Effector memory CD4-positive, alpha-beta T cell (primary cell): Measurements from ENCODE around the gene KRT14.

Source experiments
- DNase-seq, 3 donors: peaks; one replicate each; pipeline ENCODE4 v3.0.0-alpha.2; 2020
- H3K27ac ChIP-seq: 2 replicates; pipeline ENCODE4 v1.7.0; 2013; ENCODE audit warnings: mild to moderate bottlenecking, low read length, moderate library complexity; ENCODE audit not compliant: insufficient read depth, poor library complexity, severe bottlenecking
- H3K27me3 ChIP-seq: replicated peaks from 2 replicates; pipeline ENCODE4 v1.7.0; 2013; ENCODE audit warnings: mild to moderate bottlenecking, low read length; ENCODE audit not compliant: insufficient read depth, control insufficient read depth, poor library complexity, severe bottlenecking
- H3K36me3 ChIP-seq: 2 replicates; pipeline ENCODE4 v1.7.0; 2013; ENCODE audit warnings: mild to moderate bottlenecking, low read length, moderate library complexity; ENCODE audit not compliant: control insufficient read depth, insufficient read depth
- H3K4me1 ChIP-seq: 2 replicates; pipeline ENCODE4 v1.7.0; 2013; ENCODE audit warnings: low read length, mild to moderate bottlenecking; ENCODE audit not compliant: control insufficient read depth, insufficient read depth, poor library complexity, severe bottlenecking
- H3K4me3 ChIP-seq: 2 replicates; pipeline ENCODE4 v1.7.0; 2013; ENCODE audit warnings: low read length, low read depth, mild to moderate bottlenecking; ENCODE audit not compliant: insufficient read depth, poor library complexity, severe bottlenecking
- H3K9me3 ChIP-seq: 2 replicates; pipeline ENCODE4 v1.7.0; 2013; ENCODE audit warnings: mild to moderate bottlenecking, low read length, moderate library complexity; ENCODE audit not compliant: control insufficient read depth

KRT14 gene

GRCh38 chr17:41600318-41600717 lies 13.6 kb upstream of the KRT14 start:
- no peak overlapping the region for H3K27ac ChIP-seq
- DNase-seq: no peak
- H3K4me1 ChIP-seq: no peaks in the 10 kb centered on the region
- H3K36me3 ChIP-seq: no peaks in the 10 kb centered on the region
- no peaks in the 10 kb centered on the region for H3K27me3 ChIP-seq
- no peaks in the 10 kb centered on the region for H3K9me3 ChIP-seq
- H3K4me3 ChIP-seq: no peak overlapping the region

GRCh38 chr17:41599680-41600079 lies 13.0 kb upstream of the KRT14 start:
- no peaks in the 10 kb centered on the region for H3K27me3 ChIP-seq
- no peaks in the 10 kb centered on the region for H3K4me1 ChIP-seq
- no peaks in the 10 kb centered on the region for H3K36me3 ChIP-seq
- no peak overlapping the region for H3K27ac ChIP-seq
- H3K9me3 ChIP-seq: no peaks in the 10 kb centered on the region
- no peak overlapping the region for H3K4me3 ChIP-seq
- no peak for DNase-seq

GRCh38 chr17:41595585-41595984 lies 8.9 kb upstream of the KRT14 start:
- H3K36me3 ChIP-seq: no peaks in the 10 kb centered on the region
- DNase-seq: no peak
- H3K4me1 ChIP-seq: no peaks in the 10 kb centered on the region
- peaks cover 4% of the 10 kb centered on the region for H3K27me3 ChIP-seq
- no peaks in the 10 kb centered on the region for H3K9me3 ChIP-seq
- no peak overlapping the region for H3K27ac ChIP-seq
- no peak overlapping the region for H3K4me3 ChIP-seq

DNA sequence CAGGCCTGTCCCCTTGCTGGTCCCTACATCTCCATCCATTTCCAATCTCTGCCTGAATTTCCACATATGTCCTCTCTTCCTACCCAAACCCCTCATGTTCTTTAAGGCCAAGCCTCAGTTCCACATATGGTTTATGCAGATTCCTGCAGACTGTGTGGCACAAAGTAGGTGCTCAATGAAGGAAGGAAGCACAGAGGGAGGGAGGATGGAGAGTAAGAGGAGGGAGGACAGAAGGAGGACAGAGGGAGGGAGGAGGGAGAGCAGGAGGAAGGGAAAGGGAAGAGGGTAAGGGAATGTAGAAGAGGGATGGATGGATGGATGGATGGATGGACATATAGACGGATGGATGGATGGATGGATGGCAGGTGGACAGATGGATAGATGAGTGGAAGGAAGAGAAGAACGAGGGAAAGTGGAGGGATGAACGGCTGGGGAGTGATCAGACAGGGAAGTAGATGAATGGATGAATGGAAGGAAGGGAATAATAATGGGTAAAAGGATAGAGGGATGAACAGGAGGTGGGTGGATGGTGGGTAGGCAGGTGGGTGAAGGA lies 7.7 kb upstream of the KRT14 start:
- no peaks in the 10 kb centered on the region for H3K36me3 ChIP-seq
- no peak overlapping the region for H3K27ac ChIP-seq
- peaks cover 4% of the 10 kb centered on the region for H3K27me3 ChIP-seq
- no peak for DNase-seq
- no peak overlapping the region for H3K4me3 ChIP-seq
- H3K4me1 ChIP-seq: no peaks in the 10 kb centered on the region
- H3K9me3 ChIP-seq: no peaks in the 10 kb centered on the region

GRCh38 chr17:41593306-41593981 lies 6.7 kb upstream of the KRT14 start:
- Histone ChIP-seq H3K4me1 (no peaks in the 10 kb centered on the region), H3K36me3 (no peaks in the 10 kb centered on the region), H3K27ac (no peak overlapping the region), H3K27me3 (peaks cover 4% of the 10 kb centered on the region), H3K4me3 (no peak overlapping the region), H3K9me3 (no peaks in the 10 kb centered on the region)
- no peak for DNase-seq

DNA sequence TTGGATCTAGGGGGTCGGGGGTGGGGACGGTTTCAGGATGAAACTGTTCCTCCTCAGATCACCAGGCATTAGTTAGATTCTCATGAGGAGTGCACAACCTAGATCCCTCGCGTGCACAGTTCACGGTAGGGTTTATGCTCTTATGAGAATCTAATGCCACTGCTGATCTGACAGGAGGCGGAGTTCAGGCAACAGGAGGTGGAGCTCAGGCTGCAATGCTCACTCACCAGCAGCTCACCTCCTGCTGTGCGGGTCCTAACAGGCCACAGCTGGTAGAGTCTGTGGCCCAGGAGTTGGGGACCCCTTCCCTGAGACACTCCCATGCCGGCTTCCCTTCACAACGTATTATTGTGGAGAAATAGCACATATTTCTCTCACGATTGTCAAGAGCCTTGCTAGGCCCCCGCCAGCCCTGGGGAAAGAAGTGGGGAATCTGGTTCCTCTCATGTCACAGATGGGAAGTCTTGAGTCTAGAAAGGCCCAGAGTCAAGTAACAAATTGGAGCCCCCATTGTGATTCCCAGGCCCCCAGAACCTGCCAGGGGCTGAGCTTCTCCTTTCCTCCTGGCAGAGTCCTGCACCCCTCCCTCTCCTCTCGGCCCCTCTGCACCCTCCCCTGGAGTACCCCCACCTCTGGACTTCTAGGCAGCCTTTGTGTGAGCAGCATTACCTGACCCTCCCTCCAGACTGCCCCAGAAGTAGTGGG lies 6.1 kb upstream of the KRT14 start:
- H3K4me1 ChIP-seq: no peaks in the 10 kb centered on the region
- H3K9me3 ChIP-seq: no peaks in the 10 kb centered on the region
- H3K36me3 ChIP-seq: no peaks in the 10 kb centered on the region
- peaks cover 4% of the 10 kb centered on the region for H3K27me3 ChIP-seq
- no peak overlapping the region for H3K4me3 ChIP-seq
- no peak overlapping the region for H3K27ac ChIP-seq
- DNase-seq: no peak

GRCh38 chr17:41589301-41589700 lies 2.6 kb upstream of the KRT14 start:
- no peaks in the 10 kb centered on the region for H3K4me1 ChIP-seq
- H3K9me3 ChIP-seq: no peaks in the 10 kb centered on the region
- no peak for DNase-seq
- peaks cover 4% of the 10 kb centered on the region for H3K27me3 ChIP-seq
- no peak overlapping the region for H3K4me3 ChIP-seq
- H3K36me3 ChIP-seq: no peaks in the 10 kb centered on the region
- H3K27ac ChIP-seq: no peak overlapping the region

- H3K4me3 ChIP-seq: no peak overlapping the region
- no peak for DNase-seq
- H3K27ac ChIP-seq: no peak overlapping the region
- H3K4me1 ChIP-seq: no peaks in the 10 kb centered on the region
- no peaks in the 10 kb centered on the region for H3K9me3 ChIP-seq
- no peaks in the 10 kb centered on the region for H3K27me3 ChIP-seq
- H3K36me3 ChIP-seq: no peaks in the 10 kb centered on the region
Observed at GRCh38 chr17:41588126-41588810, 1.6 kb upstream of the KRT14 start.

- no peaks in the 10 kb centered on the region for H3K36me3 ChIP-seq
- H3K9me3 ChIP-seq: no peaks in the 10 kb centered on the region
- H3K27me3 ChIP-seq: no peaks in the 10 kb centered on the region
- DNase-seq: no peak
- no peaks in the 10 kb centered on the region for H3K4me1 ChIP-seq
- no peak overlapping the region for H3K4me3 ChIP-seq
- no peak overlapping the region for H3K27ac ChIP-seq
Observed at GRCh38 chr17:41585301-41586056, 1.2 kb downstream of the KRT14 start.
